H1 (cell line): ENCODE data around the gene MSL3B.

Source experiments
- CTCF ChIP-seq, 3 experiments: IDR thresholded peaks; 1 replicate in 2 of 3; 2 replicates in 1 of 3; pipeline versions ENCODE4 v1.5.1 to v1.6.1; 2011; ENCODE audit warnings: low read length in 3 of 3, mild to moderate bottlenecking in 3 of 3, inconsistent platforms in 2 of 3, low read depth in 1 of 3, moderate library complexity in 1 of 3; ENCODE audit not compliant: insufficient read depth in 1 of 3; ENCODE audit errors: control extremely low read depth in 1 of 3
- JUN ChIP-seq: IDR thresholded peaks from 2 replicates; pipeline ENCODE4 v1.6.1; 2011; ENCODE audit warnings: low read depth, mild to moderate bottlenecking, improper control_type of control experiment, low read length
- KDM1A ChIP-seq: fragments of 200-600, 300-600 bp; sonication (generic); IDR thresholded peaks from 2 replicates; pipeline ENCODE4 v1.7.1; 2016; ENCODE audit warnings: mild to moderate bottlenecking, low read length, borderline replicate concordance
- POLR2A ChIP-seq, 2 experiments: IDR thresholded peaks; 1 replicate in 1 of 2; 2 replicates in 1 of 2; pipeline ENCODE4 v1.6.1; 2011; ENCODE audit warnings: low read depth in 2 of 2, low read length in 2 of 2, mild to moderate bottlenecking in 2 of 2; ENCODE audit errors: control extremely low read depth in 1 of 2
- SP2 ChIP-seq: IDR thresholded peaks from 2 replicates; pipeline ENCODE4 v1.6.1; 2012; ENCODE audit warnings: mild to moderate bottlenecking, low read length, inconsistent platforms
- SUZ12 ChIP-seq: fragments of 200-600 bp; sonication (generic); IDR thresholded peaks from 2 replicates; pipeline ENCODE4 v1.6.1; 2012; ENCODE audit warnings: mild to moderate bottlenecking, inconsistent platforms, low read length, moderate library complexity, mixed read lengths
- ZNF274 ChIP-seq: IDR thresholded peaks from 2 replicates; pipeline ENCODE4 v1.7.0; 2012; ENCODE audit warnings: low read length, borderline replicate concordance; ENCODE audit errors: extremely low read depth

- TF ChIP-seq CTCF (IDR thresholded peaks at IDR 0.05; ENCODE audit: control extremely low read depth in 1 of 3, insufficient read depth in 1 of 3, low read depth in 1 of 3, low read length in 3 of 3) (no peak), ZNF274 (no peak), SP2 (no peak), KDM1A (no peak), POLR2A (IDR thresholded peaks at IDR 0.05; ENCODE audit: control extremely low read depth in 1 of 2, low read depth in 2 of 2, low read length in 2 of 2) (no peak), JUN (no peak), SUZ12 (no peak)
Measured at GRCh38 chr2:233849607-233850271, 18.4 kb downstream of the MSL3B start.
